ENCODE measurements around the gene CDK3.

Gene CDK3

GRCh38 chr17:76026714-76027158 lies 26.1 kb downstream of the CDK3 start:
- H3K4me3 ChIP-seq: no peak overlapping the region
- H3K9me3 ChIP-seq: no peaks in the 10 kb centered on the region
- no peaks in the 10 kb centered on the region for H3K4me1 ChIP-seq
- H3K27ac ChIP-seq: no peak overlapping the region
- intact Hi-C loops (cut with DNase I; ENCODE audit: low total_unique reads): no loop called here
- peaks cover 0 to 36% of the 10 kb centered on the region in 2 donors for H3K27me3 ChIP-seq
- TF ChIP-seq CTCF (IDR thresholded peaks at IDR 0.05): no peak
- H3K36me3 ChIP-seq: peaks cover 0 to 5% (median 0%) of the 10 kb centered on the region in 3 donors
- DNase-seq: no peak

GRCh38 chr17:76027159-76027839 lies 26.6 kb downstream of the CDK3 start, which contains the start of gene EVPL:
TSS of gene EVPL (minus strand) at chr17:76027306. CDS start at chr17:76027198, 108 bp downstream.
- no peak for TF ChIP-seq CTCF (IDR thresholded peaks at IDR 0.05)
- intact Hi-C loops (cut with DNase I; ENCODE audit: low total_unique reads): no loop called here
- H3K27me3 ChIP-seq: peaks cover 0 to 32% of the 10 kb centered on the region in 2 donors
- no peak within 1 kb of the TSS for H3K4me3 ChIP-seq
- H3K27ac ChIP-seq: no peak within 1 kb of the TSS
- H3K36me3 ChIP-seq: peaks cover 0 to 5% (median 0%) of the 10 kb centered on the region in 3 donors
- H3K9me3 ChIP-seq: no peaks in the 10 kb centered on the region
- no peak for DNase-seq
- H3K4me1 ChIP-seq: no peaks in the 10 kb centered on the region

- no peak for DNase-seq
- H3K27me3 ChIP-seq: peaks cover 0 to 7% of the 10 kb centered on the region in 2 donors
- H3K4me3 ChIP-seq: no peak overlapping the region
- intact Hi-C loops (cut with DNase I; ENCODE audit: low total_unique reads): no loop called here
- no peak for TF ChIP-seq CTCF (IDR thresholded peaks at IDR 0.05)
- H3K9me3 ChIP-seq: no peaks in the 10 kb centered on the region
- H3K36me3 ChIP-seq: no peaks in the 10 kb centered on the region
- H3K27ac ChIP-seq: no peak overlapping the region
- no peaks in the 10 kb centered on the region for H3K4me1 ChIP-seq
Measured at GRCh38 chr17:76032073-76032779, 31.6 kb downstream of the CDK3 start.

GRCh38 chr17:76032780-76033108 lies 32.1 kb downstream of the CDK3 start:
- no peak for DNase-seq
- Histone ChIP-seq H3K4me1 (no peaks in the 10 kb centered on the region), H3K4me3 (no peak overlapping the region), H3K9me3 (no peaks in the 10 kb centered on the region), H3K27me3 (peaks cover 0 to 7% of the 10 kb centered on the region in 2 donors), H3K27ac (no peak overlapping the region), H3K36me3 (no peaks in the 10 kb centered on the region)
- intact Hi-C loops (cut with DNase I; ENCODE audit: low total_unique reads): no loop called here
- TF ChIP-seq CTCF (IDR thresholded peaks at IDR 0.05): no peak

- Histone ChIP-seq H3K9me3 (no peaks in the 10 kb centered on the region), H3K36me3 (peaks cover 0 to 3% (median 0%) of the 10 kb centered on the region in 3 donors), H3K4me1 (no peaks in the 10 kb centered on the region), H3K27me3 (peaks cover 0 to 5% of the 10 kb centered on the region in 2 donors), H3K4me3 (no peak overlapping the region), H3K27ac (no peak overlapping the region)
- intact Hi-C loops (cut with DNase I; ENCODE audit: low total_unique reads): no loop called here
- no peak for DNase-seq
- TF ChIP-seq CTCF (IDR thresholded peaks at IDR 0.05): no peak
Measured at GRCh38 chr17:76033139-76033538, 32.5 kb downstream of the CDK3 start.
